Liver (tissue), 9 donors: ENCODE measurements around the gene KATNAL2. TPM values are rescaled to one million over a fixed set of nuclear protein-coding genes. Genes with fewer than 3 reads are reported as not detected.

Experiments
- DNase-seq: peaks from one replicate; pipeline ENCODE4 v3.0.0-alpha.2; 2017; ENCODE audit warnings: low spot score
- H3K27ac ChIP-seq, 2 donors: one replicate each; pipeline ENCODE4 v1.7.0; 2013; ENCODE audit warnings: inconsistent platforms in 2 of 2, low read length in 2 of 2, control low read depth in 1 of 2, low read depth in 1 of 2, mild to moderate bottlenecking in 1 of 2
- H3K27me3 ChIP-seq, 4 donors: one replicate each; pipeline versions ENCODE4 v1.6.1 to v1.7.0; 2013; ENCODE audit warnings: low read length in 3 of 4, inconsistent platforms in 1 of 4, mild to moderate bottlenecking in 1 of 4, moderate library complexity in 1 of 4; ENCODE audit not compliant: control insufficient read depth in 4 of 4, insufficient read depth in 4 of 4
- H3K36me3 ChIP-seq, 4 donors: one replicate each; pipeline versions ENCODE4 v1.6.1 to v1.7.0; 2013; ENCODE audit warnings: low read length in 3 of 4, mild to moderate bottlenecking in 3 of 4, low read depth in 1 of 4, moderate library complexity in 1 of 4; ENCODE audit not compliant: control insufficient read depth in 4 of 4, insufficient read depth in 3 of 4
- H3K4me1 ChIP-seq, 4 donors: one replicate each; pipeline versions ENCODE4 v1.6.1 to v1.7.0; 2013; ENCODE audit warnings: low read length in 3 of 4, mild to moderate bottlenecking in 3 of 4, moderate library complexity in 1 of 4; ENCODE audit not compliant: control insufficient read depth in 4 of 4, insufficient read depth in 4 of 4
- H3K4me3 ChIP-seq, 3 donors: one replicate each; pipeline versions ENCODE4 v1.6.1 to v1.7.0; 2013; ENCODE audit warnings: low read length in 3 of 3, control low read depth in 1 of 3, low read depth in 1 of 3, mild to moderate bottlenecking in 1 of 3
- H3K9ac ChIP-seq, 2 donors: one replicate each; pipeline ENCODE4 v1.7.0; 2013; ENCODE audit warnings: low read length in 2 of 2, mild to moderate bottlenecking in 2 of 2, moderate library complexity in 2 of 2, control low read depth in 1 of 2, low read depth in 1 of 2
- H3K9me3 ChIP-seq, 4 donors: one replicate each; pipeline versions ENCODE4 v1.6.1 to v1.7.0; 2013; ENCODE audit warnings: low read length in 3 of 4; ENCODE audit not compliant: control insufficient read depth in 4 of 4
- EGR1 ChIP-seq, 2 donors: IDR thresholded peaks; 2 replicates each; pipeline ENCODE4 v1.6.1; 2016 to 2018; ENCODE audit warnings: antibody characterized with exemption in 2 of 2, low read depth in 2 of 2
- FOXA1 ChIP-seq: IDR thresholded peaks from 2 replicates; pipeline ENCODE4 v1.6.1; 2016; ENCODE audit warnings: antibody characterized with exemption
- FOXA2 ChIP-seq: IDR thresholded peaks from 2 replicates; pipeline ENCODE4 v1.6.1; 2016; ENCODE audit warnings: antibody characterized with exemption
- GABPA ChIP-seq, 2 donors: IDR thresholded peaks in 1 of 2; conservative IDR thresholded peaks in 1 of 2; 2 replicates each; pipeline ENCODE4 v1.6.1; 2016; ENCODE audit warnings: antibody characterized with exemption in 2 of 2, mild to moderate bottlenecking in 1 of 2, moderate library complexity in 1 of 2
- HNF4A ChIP-seq, 2 donors: conservative IDR thresholded peaks; 2 replicates each; pipeline ENCODE4 v1.6.1; 2016; ENCODE audit warnings: antibody characterized with exemption in 2 of 2, mild to moderate bottlenecking in 2 of 2
- HNF4G ChIP-seq: IDR thresholded peaks from 2 replicates; pipeline ENCODE4 v1.6.1; 2016; ENCODE audit warnings: antibody characterized with exemption
- JUND ChIP-seq, 2 donors: IDR thresholded peaks; 2 replicates each; pipeline ENCODE4 v1.6.1; 2016; ENCODE audit warnings: antibody characterized with exemption in 2 of 2
- RAD21 ChIP-seq, 2 donors: IDR thresholded peaks; 2 replicates each; pipeline ENCODE4 v1.6.1; 2016; ENCODE audit warnings: antibody characterized with exemption in 2 of 2, mild to moderate bottlenecking in 2 of 2
- RXRA ChIP-seq, 2 donors: IDR thresholded peaks; 2 replicates each; pipeline ENCODE4 v1.6.1; 2017 to 2018; ENCODE audit warnings: antibody characterized with exemption in 2 of 2, mild to moderate bottlenecking in 1 of 2
- SP1 ChIP-seq: IDR thresholded peaks from 2 replicates; pipeline ENCODE4 v1.6.1; 2018; ENCODE audit warnings: antibody characterized with exemption, mild to moderate bottlenecking
- TAF1 ChIP-seq: conservative IDR thresholded peaks from 2 replicates; pipeline ENCODE4 v1.6.1; 2016; ENCODE audit warnings: antibody characterized with exemption, mild to moderate bottlenecking
- YY1 ChIP-seq: IDR thresholded peaks from 2 replicates; pipeline ENCODE4 v1.6.1; 2016; ENCODE audit warnings: antibody characterized with exemption, mild to moderate bottlenecking
- WGBS: extraction: QIAGEN DNeasy Blood & Tissue Kit; methylation state at CpG from one replicate; pipeline ENCODE4 v1.1.7; 2013; 5-methylcytosine and 5-hydroxymethylcytosine counted together
- polyA plus RNA-seq, 2 donors: library from polyadenylated mRNA; stranded (reverse) in 1 of 2; unstranded in 1 of 2; fragments of 200-250 nt in 1 of 2; fragments of >200 nt in 1 of 2; fragmentation: Nextera tagmentation in 1 of 2; extraction: Ambion mirVana in 1 of 2; gene quantifications; one replicate each; pipeline versions ENCODE4 v1.2.1 to v1.2.3, GENCODE V29; 2013 to 2015
- total RNA-seq, 2 donors: library from RNA; depleted of rRNA; stranded (reverse); fragments of >200 nt; gene quantifications; one replicate each; pipeline ENCODE4 v1.2.3, GENCODE V29; 2014
- TF ChIP-seq, protein P1 (sequence below): IDR thresholded peaks from 2 replicates; pipeline ENCODE4 v1.6.1; 2016; ENCODE audit warnings: antibody characterized with exemption
- TF ChIP-seq, protein P2 (sequence below): IDR thresholded peaks from 2 replicates; pipeline ENCODE4 v1.6.1; 2016; ENCODE audit warnings: antibody characterized with exemption
- TF ChIP-seq, protein P3 (sequence below): fragments of 150-350 bp; IDR thresholded peaks from 2 replicates; pipeline ENCODE4 v1.5.1; 2017; ENCODE audit warnings: improper control_type of control experiment, low read depth, low read length; ENCODE audit not compliant: missing input control
- TF ChIP-seq, protein P4 (sequence below): IDR thresholded peaks from 2 replicates; pipeline ENCODE4 v1.6.1; 2016; ENCODE audit warnings: antibody characterized with exemption
- donor health status: healthy.
- donor health status: healthy.
- donor health status: healthy.
- donor health status: healthy.
- donor health status: healthy.

KATNAL2 gene
- total and polyA plus RNA-seq, 4 donors, result 0.42 to 4.8 (median 1.5) TPM

DNA sequence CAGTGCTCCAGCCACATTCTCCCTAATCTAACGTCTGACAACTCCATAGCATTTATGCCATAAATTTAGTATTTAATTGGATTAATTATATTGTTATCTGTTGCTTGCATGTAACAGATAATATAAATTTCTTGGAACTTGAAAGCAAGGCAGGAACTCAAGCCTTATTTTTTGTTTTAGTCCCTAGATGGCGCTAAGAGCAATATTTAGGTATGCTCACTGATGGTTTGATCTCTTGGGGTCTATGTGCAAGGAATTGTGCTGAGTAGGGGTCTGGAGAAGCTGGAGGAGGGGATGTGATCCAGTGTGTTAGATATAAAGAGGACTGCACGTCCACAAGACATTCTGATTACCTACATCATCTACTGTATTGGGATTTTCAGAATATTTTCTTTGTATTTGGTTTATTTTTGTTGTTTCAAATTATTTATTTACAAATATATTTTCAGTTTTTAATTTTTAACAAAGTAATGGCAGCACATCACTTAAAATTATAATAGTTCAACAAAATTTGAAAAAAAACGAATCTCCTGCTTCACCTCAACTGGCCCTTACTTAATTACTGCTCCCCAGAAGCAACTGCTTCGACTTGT, 32.8 kb downstream of the KATNAL2 start:
- Histone ChIP-seq H3K9ac (no peak overlapping the region), H3K9me3 (no peaks in the 10 kb centered on the region), H3K4me3 (no peak overlapping the region), H3K36me3 (no peaks in the 10 kb centered on the region), H3K27ac (no peak overlapping the region), H3K4me1 (no peaks in the 10 kb centered on the region), H3K27me3 (no peaks in the 10 kb centered on the region)
- no peak for DNase-seq
- no peak for TF ChIP-seq FOXA2
- TF ChIP-seq, protein P1, sequence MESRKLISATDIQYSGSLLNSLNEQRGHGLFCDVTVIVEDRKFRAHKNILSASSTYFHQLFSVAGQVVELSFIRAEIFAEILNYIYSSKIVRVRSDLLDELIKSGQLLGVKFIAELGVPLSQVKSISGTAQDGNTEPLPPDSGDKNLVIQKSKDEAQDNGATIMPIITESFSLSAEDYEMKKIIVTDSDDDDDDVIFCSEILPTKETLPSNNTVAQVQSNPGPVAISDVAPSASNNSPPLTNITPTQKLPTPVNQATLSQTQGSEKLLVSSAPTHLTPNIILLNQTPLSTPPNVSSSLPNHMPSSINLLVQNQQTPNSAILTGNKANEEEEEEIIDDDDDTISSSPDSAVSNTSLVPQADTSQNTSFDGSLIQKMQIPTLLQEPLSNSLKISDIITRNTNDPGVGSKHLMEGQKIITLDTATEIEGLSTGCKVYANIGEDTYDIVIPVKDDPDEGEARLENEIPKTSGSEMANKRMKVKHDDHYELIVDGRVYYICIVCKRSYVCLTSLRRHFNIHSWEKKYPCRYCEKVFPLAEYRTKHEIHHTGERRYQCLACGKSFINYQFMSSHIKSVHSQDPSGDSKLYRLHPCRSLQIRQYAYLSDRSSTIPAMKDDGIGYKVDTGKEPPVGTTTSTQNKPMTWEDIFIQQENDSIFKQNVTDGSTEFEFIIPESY, result no peak
- no peak for TF ChIP-seq HNF4G
- no peak for TF ChIP-seq TAF1
- TF ChIP-seq, protein P2, sequence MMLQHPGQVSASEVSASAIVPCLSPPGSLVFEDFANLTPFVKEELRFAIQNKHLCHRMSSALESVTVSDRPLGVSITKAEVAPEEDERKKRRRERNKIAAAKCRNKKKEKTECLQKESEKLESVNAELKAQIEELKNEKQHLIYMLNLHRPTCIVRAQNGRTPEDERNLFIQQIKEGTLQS, result no peak
- TF ChIP-seq EGR1 (IDR thresholded peaks at IDR 0.05; ENCODE audit: low read depth in 2 of 2), result no peak
- TF ChIP-seq, protein P3, sequence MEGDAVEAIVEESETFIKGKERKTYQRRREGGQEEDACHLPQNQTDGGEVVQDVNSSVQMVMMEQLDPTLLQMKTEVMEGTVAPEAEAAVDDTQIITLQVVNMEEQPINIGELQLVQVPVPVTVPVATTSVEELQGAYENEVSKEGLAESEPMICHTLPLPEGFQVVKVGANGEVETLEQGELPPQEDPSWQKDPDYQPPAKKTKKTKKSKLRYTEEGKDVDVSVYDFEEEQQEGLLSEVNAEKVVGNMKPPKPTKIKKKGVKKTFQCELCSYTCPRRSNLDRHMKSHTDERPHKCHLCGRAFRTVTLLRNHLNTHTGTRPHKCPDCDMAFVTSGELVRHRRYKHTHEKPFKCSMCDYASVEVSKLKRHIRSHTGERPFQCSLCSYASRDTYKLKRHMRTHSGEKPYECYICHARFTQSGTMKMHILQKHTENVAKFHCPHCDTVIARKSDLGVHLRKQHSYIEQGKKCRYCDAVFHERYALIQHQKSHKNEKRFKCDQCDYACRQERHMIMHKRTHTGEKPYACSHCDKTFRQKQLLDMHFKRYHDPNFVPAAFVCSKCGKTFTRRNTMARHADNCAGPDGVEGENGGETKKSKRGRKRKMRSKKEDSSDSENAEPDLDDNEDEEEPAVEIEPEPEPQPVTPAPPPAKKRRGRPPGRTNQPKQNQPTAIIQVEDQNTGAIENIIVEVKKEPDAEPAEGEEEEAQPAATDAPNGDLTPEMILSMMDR, result peak; percentile 14
- TF ChIP-seq RXRA (IDR thresholded peaks at IDR 0.05), result no peak
- no peak for TF ChIP-seq HNF4A (conservative IDR thresholded peaks at IDR 0.05)
- peak; percentile 45 to 50 for TF ChIP-seq RAD21 (IDR thresholded peaks at IDR 0.05)
- TF ChIP-seq FOXA1, result no peak
- WGBS, result 69% methylated on average over 5 of the region's 5 CpGs

DNA sequence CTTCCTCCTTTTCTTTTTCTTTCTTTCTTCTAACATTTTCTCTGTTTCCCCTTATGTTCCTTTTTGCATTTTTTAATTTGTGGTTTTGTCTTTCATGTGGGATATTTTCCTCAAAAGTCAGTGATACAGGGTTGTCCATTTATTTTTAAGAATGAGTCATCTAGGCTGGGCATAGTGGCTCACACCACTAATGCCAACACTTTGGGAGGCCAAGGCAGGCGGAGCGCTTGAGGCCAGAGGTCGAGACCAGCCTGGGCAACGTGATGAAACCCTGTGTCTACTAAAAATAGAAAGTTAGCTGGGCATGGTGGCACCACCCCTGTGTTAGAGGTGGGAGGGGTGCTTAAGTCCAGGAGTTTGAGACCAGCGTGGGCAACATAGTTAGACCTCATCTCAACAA, 35.8 kb downstream of the KATNAL2 start:
- H3K36me3 ChIP-seq, result no peaks in the 10 kb centered on the region
- no peaks in the 10 kb centered on the region for H3K9me3 ChIP-seq
- TF ChIP-seq, protein P1, result no peak
- TF ChIP-seq HNF4G, result no peak
- TF ChIP-seq, protein P4, sequence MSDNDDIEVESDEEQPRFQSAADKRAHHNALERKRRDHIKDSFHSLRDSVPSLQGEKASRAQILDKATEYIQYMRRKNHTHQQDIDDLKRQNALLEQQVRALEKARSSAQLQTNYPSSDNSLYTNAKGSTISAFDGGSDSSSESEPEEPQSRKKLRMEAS, result no peak
- no peak for TF ChIP-seq YY1
- no peak for TF ChIP-seq FOXA2
- no peak for TF ChIP-seq FOXA1
- TF ChIP-seq TAF1, result no peak
- no peak for TF ChIP-seq GABPA (IDR thresholded peaks at IDR 0.05 in 1 of 2, conservative IDR thresholded peaks at IDR 0.05 in 1 of 2)
- TF ChIP-seq, protein P3, result no peak
- no peak for TF ChIP-seq SP1
- no peak for TF ChIP-seq RAD21 (IDR thresholded peaks at IDR 0.05)
- TF ChIP-seq JUND (IDR thresholded peaks at IDR 0.05), result no peak
- TF ChIP-seq EGR1 (IDR thresholded peaks at IDR 0.05; ENCODE audit: low read depth in 2 of 2), result no peak
- TF ChIP-seq, protein P2, result no peak
- no peak for TF ChIP-seq RXRA (IDR thresholded peaks at IDR 0.05)
- WGBS, result 37% methylated on average over 5 of the region's 5 CpGs
- no peak overlapping the region for H3K9ac ChIP-seq
- no peak for DNase-seq
- no peak overlapping the region for H3K4me3 ChIP-seq
- no peaks in the 10 kb centered on the region for H3K27me3 ChIP-seq
- no peak overlapping the region for H3K27ac ChIP-seq
- H3K4me1 ChIP-seq, result no peaks in the 10 kb centered on the region
